GM18867 (cell line): ENCODE measurements around the gene CAMTA1.
A peak's percentile ranks its signal among the peaks of the same experiment; 100 is the strongest.
"Not testable (repeated sequence)": the region's sequence is repeated elsewhere in the genome, so short reads cannot be mapped to it uniquely, and the experiment has no call there.

Experiments
- ATAC-seq: cut with Tn5 transposase; IDR thresholded peaks from one replicate; pipeline ENCODE4 v1.9.1; 2021; ENCODE audit warnings: mild to moderate bottlenecking, moderate library complexity; ENCODE audit not compliant: unreplicated experiment

The CAMTA1 gene, protein sequence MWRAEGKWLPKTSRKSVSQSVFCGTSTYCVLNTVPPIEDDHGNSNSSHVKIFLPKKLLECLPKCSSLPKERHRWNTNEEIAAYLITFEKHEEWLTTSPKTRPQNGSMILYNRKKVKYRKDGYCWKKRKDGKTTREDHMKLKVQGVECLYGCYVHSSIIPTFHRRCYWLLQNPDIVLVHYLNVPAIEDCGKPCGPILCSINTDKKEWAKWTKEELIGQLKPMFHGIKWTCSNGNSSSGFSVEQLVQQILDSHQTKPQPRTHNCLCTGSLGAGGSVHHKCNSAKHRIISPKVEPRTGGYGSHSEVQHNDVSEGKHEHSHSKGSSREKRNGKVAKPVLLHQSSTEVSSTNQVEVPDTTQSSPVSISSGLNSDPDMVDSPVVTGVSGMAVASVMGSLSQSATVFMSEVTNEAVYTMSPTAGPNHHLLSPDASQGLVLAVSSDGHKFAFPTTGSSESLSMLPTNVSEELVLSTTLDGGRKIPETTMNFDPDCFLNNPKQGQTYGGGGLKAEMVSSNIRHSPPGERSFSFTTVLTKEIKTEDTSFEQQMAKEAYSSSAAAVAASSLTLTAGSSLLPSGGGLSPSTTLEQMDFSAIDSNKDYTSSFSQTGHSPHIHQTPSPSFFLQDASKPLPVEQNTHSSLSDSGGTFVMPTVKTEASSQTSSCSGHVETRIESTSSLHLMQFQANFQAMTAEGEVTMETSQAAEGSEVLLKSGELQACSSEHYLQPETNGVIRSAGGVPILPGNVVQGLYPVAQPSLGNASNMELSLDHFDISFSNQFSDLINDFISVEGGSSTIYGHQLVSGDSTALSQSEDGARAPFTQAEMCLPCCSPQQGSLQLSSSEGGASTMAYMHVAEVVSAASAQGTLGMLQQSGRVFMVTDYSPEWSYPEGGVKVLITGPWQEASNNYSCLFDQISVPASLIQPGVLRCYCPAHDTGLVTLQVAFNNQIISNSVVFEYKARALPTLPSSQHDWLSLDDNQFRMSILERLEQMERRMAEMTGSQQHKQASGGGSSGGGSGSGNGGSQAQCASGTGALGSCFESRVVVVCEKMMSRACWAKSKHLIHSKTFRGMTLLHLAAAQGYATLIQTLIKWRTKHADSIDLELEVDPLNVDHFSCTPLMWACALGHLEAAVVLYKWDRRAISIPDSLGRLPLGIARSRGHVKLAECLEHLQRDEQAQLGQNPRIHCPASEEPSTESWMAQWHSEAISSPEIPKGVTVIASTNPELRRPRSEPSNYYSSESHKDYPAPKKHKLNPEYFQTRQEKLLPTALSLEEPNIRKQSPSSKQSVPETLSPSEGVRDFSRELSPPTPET (N-terminal part only)

DNA sequence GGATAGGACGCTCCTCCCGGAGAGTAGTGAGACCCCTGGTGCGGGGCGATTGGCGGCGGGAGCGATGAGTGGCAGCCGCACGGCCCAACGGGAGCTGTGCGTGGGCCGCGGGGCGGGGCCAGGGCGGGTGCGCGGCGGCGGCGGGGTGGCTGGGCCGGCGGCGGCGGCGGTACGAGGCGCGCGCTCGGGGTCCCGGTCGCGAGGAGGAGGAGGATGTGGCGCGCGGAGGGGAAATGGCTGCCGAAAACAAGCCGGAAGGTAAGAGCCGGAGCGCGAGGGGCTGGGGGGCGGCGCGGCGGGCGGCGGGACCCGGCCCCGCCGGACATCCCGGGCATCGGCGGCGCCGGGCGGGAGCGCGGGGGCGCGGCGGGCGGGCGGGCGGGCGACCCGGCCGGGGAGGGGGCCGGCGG lies at the start of gene CAMTA1:
TSS of gene CAMTA1 (plus strand) at position 137 of the 410 bp plus-strand sequence. CDS start at position 214, 77 bp downstream.
- no peak for ATAC-seq

DNA sequence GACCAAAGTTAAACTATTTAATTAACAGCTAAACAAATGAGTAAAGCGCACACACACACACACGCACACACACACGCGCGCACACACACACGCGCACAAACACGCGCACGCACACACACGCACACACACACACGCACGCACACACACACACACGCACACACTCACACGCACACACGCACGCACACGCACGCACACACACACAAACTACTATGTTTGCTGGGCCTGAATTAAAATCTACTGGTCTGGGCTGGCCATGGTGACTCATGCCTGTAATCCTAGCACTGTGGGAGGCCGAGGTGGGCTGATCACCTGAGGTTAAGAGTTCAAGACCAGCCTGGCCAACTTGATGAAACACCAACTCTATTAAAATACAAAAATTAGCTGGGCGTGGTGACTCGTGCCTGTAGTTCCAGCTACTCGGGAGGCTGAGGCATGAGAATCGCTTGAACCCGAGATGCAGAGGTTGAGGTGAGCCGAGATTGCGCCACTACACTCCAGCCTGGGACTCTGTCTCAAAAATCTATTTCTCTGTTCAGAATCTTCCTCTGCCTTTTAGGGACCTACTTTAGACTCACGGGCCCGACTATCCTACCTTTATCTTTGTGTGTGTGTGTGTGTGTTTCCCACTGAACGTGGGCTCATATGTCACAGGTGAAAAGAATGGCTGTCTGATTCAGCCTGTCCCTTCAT lies 46.1 kb upstream of the CAMTA1 start:
- no peak for ATAC-seq

DNA sequence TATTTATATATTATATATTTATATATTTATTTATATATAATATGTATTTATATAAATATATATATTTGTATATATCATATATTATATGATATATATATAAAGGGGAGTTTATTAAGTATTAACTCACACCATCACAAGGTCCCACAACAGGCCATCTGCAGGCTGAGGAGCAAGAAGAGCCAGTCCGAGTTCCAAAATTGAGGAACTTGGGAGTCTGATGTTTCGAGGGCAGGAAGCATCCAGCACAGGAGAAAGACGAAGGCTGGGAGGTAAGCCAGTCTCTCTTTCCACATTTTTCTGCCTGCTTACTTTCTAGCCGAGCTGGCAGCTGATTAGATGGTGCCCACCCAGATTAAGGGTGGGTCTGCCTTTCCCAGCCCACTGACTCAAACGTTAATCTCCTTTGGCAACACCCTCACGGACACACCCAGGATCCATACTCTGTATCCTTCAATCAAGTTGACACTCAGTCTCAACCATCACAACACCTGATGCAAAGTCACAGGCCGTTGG lies 42.5 kb upstream of the CAMTA1 start:
- not testable (repeated sequence) for ATAC-seq

DNA sequence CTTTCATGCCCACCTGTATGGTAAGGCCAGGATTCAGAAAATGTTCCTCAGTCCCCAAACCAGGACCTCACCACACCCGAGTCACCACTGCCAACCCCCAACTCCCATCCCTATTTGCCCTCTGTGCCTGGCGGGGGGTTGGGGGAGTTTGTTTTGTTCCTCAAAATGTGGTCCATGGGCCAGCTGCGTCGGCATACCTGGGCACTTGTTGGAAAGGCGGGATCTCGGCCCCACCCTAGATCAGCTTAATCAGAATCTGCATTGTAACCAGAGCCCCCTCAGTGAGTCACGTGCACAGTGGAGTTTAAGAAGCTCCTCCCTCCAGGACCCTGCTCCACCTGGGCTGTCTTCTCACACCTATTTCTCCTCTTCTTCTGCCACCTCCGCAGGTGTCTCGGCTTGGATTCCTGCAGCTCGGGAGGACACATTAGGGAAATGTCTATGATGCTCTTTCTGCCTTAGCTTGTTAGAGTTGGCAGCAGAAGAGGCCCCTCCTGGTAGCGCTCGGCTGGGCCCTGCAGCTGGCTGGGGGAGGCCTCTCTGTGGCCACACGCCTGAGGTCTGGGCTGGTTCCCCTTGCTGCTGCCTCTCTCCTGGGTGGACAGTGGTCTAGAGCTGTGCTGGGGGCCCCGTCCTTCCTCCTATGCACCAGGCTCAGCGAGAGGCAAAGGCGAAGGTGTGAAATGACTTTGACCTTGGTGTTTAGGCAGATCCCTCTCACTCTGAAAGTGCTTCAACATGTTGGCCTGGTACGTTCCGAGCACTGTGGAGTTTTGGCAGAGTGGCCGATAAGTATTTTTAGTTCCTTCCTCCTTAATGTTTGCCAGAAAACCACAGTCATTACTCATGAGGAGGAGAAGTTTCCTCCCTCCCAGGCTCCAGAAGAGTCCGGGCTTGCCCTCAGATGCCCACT lies 41.8 kb upstream of the CAMTA1 start:
- ATAC-seq = peak; percentile 40

DNA sequence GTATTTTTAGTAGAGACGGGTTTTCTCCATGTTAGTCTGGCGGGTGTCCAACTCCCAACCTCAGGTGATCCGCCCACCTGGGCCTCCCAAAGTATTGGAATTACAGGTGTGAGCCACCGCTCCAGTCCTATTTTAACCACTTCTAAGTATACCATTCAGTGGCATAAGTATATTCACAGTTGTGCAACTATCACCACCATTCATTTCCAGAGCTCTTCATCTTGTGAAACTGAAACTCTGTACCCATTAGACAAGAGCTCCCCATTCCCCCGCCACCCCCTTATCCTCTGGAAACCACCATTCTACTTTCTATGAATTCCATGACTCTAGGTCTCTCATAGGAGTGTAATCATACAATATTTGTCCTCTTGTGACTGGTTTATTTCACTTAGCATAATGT lies 40.2 kb upstream of the CAMTA1 start:
- no peak for ATAC-seq

DNA sequence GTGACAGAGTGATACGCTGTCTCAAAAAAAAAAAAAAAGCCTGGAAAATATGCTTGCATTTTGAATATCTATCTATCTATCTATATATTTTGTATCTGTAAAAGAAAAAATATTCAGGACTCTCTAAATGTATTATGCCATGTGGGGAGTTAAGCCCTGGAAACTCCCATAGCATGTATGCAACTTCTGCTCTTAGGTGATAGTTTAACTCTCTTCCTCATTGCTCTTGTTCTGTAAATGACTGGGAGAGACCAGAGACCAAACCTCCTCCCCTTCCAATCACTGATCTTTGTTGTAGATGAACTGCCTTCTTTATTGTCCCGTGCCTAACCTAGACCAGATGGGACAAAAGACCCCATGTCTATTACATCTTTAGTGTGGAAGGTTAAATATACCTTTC lies 37.6 kb upstream of the CAMTA1 start:
- no peak for ATAC-seq

DNA sequence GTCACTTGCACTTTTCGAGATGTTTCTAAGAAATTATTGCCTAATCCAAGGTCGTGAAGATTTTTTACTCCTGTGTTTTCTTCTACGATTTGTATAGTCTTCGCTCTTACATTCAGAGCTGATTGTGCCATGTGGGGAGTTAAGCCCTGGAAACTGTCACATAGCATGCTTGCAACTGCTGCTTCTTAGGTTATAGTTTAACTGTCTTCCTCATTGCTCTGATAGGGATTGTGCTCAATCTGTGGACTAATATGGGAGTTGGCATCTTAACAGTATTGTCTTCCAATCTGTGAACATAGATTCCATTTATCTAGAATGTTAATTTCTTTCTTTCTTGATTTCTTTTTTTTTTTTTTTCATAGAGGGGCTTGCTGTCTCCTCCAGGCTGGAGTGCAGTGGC lies 34.8 kb upstream of the CAMTA1 start:
- no peak for ATAC-seq

DNA sequence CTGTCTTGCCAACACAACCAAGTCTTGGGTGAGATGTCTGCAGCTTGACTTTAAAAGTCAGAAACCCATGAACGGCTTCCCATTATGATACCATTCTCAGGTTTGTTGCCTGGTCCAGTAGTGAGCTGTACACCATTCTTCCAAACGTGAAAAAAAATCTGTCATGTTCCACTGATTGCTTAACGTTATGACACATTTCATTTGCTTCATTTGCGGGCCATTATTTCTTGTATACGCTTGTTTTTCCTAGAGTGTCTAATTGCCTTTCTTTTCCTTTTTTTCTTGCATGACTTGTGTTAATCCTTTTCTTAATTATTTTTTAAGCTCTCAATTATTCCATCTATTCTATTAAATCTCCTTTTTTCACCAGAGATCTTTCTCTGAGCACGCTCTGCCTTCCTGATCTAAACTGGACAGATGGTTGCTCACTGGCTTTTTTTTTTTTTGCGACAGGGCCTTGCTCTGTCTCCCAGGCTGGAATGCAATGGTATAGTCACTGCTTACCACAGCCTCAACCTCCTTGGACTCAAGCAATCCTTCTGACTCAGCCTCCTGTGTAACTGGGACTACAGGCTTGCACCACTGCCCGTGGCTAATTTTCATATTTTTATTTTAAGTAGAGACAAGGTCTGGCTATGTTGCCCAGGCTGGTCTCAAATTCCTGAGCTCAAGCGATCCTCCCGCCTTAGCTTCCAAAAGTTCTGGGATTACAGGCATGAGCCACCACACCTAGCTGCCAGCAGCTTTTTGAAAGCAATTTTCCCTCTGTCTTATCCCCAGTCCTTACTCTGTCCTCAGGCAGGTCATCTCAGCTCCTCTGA lies 31.7 kb upstream of the CAMTA1 start:
- ATAC-seq = no peak

DNA sequence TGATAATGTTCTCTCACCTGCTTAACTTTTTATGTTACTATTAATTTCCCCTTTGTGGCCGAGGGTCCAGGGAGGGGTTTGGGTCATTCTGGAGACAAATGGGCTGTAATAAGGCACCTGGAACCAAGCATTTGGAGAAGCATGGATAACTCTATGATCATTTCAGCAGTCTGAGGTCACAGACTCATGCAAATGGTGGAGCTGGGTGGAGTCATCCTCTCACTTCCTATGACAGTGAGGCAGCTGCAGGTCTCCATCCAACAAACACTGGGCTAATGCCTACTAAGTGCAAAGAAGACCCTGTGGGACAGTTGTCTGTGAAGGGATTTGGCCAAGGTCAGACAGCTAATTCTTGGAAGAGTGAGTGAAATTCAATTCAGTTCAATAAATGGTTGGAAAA lies 28.8 kb upstream of the CAMTA1 start:
- ATAC-seq = no peak

DNA sequence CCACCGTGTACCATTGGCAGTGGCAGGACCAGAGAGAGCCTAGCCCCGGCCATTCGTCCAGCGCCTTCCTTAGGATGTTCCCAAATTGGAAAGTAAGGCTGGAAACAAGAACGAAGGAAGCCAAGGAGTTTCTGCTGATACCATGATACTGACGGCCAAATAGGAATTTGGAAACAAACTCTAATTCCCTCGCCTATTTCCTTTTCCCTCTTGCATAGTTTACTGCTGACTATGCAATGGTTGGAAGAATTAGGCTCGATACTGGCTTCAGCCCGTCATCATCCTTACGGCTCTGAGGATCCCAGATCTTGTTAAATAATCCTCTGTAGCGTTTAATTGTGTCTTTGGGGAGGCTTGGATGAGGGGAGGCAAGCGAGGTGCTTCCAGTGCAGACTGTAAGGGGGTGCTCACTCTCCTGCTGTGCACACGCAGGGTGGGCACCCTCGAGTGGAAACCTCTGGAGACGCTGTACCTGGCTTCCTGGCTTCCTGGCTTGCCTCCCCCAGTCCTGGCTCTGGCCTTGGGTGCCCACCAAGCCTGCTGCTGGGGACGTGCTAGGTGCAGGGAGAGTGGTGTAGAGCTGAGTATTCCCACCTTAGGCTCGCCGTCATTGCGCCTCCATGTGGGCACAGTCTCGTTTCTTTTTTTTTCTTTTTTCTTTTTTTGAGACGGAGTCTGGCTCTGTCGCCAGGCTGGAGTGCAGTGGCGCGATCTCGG lies 27.4 kb upstream of the CAMTA1 start:
- ATAC-seq = no peak

DNA sequence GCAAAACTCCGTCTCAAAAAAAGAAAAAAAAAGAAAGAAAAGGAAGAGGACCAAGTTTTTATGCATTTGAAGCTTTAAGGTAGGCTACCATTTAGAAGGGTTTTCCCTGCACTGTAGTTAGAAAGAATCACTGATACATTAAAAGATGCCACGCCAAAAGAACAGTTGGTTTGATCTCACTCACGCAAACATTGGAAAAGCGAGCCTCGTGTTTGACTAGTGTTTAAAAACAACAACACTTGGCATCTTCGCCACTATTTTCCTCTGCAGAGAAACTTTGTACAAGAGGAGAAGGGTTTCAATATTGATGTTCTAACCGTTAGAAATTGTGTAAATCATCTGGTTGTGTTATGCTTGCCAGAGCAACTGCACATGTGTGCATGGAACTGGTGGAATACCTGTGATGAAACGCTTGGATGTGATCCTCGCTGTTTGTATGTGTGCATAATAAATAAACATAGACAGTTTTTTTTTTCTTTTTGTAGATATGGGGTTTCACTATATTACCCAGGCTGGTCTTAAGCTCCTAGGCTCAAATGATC lies 24.0 kb upstream of the CAMTA1 start:
- ATAC-seq = no peak

DNA sequence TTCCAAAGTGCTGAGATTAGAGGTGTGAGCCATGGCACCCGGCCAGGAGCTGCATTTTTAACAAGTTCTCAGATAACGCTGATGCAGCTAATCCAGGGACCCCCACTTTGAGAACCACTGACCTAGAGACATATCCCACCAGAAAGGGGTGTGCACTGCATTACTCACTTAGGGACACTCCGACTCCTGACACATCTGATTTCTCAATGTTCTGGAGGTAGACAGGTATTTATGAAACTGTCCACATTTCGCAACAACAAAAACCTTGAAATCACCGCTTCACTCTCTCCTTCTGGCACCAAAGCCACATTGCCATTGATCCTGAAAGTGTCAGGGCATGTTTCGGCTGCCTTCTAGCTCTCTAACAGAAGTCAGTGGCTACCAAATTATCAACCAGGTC lies 23.2 kb upstream of the CAMTA1 start:
- no peak for ATAC-seq

DNA sequence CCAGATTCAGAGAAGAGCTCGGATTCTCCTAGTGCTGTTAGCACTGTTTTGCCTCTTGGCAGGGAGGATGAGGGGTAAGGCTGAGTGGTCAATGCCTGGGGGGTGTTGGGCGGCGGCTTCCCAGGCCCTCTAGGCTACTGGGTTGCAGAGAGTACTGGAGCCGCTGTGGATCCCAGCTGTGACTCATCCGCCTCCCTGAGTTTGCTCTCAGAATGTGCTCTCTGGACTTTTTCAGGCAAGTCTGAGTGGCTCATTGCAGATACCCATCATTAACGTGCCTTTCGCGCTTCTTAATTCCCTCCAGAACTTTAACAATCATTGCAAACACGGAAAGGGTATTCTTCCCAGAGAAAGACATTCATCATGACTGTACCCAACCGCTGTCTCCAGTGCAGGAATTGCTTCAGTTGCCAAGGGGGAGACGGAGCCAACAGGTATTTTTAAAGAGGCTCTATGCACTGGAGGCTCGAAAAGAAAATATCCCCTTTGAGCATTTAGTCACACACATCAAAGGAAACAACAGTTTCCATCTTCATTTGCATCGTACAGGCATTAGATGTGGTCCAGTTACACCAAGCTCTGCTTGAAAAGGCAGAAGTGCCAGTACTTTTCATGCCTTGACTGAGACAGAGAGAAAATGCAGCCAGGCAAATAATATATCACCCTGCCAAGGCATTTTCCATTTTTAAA lies 14.4 kb upstream of the CAMTA1 start:
- no peak for ATAC-seq

DNA sequence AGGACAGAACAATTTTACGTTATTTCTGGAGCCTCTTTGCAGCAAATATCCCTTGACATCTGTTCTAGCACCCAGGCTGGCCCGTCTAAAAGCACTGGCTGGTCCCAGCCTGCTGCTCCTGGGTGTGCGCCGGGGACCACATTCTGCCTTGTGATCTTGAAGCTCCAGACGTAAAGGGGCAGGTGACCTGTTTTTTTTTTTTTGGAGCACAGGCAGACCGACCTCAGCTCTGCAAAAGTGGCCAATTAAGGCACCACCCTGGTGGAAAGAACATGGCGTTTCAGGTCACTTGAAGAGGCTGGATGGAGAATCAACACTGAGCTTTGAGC lies 13.8 kb upstream of the CAMTA1 start:
- ATAC-seq = no peak

DNA sequence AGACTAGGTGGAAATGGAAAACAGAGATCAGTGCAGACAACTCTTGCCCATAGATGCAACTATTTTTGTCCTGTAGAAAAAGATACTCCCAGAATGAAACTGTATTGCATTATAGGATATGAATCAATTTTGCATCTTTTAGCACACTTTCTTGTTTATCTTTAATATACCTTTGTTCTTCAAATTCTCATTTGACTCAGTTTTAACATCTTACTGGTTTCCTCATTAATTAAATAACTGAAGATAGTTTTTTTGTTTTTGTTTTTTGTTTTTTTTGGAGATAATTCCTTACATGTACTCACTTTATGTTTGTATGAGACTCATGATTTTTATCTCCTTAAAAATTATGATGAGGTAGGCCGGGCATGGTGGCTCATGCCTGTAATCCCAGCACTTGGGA lies 10.9 kb upstream of the CAMTA1 start:
- no peak for ATAC-seq

DNA sequence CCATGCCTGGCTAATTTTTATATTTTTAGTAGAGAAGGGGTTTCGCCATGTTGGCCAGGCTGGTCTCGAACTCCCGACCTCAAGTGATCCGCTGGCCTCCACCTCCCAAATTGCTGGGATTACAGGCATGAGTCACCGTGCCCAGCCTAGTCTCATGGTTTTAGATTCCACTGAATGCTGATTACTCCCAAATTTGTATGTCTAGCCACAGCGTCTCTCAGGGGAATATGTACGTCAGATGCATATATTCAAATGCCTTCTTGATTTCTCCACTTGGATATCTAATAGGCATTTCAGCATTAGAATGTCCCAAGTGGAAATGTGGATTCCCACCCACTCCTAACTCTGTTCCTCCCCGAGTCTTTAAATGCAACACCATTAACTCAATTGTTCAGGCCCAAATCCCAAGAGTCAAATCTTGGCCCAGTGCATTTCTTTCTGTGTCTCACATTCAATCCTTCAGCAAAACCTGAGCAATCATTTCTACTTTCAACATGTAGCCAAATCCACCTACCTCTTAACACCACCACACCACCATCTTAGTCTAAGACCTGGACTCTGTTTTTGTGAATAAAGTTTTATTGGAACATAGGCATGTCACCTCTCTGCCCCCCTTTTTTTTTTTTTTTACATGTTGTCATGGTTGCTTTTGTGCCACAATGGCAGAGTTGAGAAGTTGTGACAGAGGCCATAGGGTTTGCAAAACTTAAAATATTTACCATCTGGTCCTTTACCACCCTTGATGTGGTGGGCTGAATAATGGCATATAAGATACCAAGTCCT lies 9.8 kb upstream of the CAMTA1 start:
- no peak for ATAC-seq
